CD4-positive, alpha-beta T cell treated with Interleukin-15 for 4 hours (primary cell): ENCODE results near the gene NHERF2.

Source experiments
- DNase-seq: peaks from one replicate; pipeline ENCODE4 v3.0.0-alpha.2; 2020; ENCODE audit warnings: low spot score

NHERF2 gene

DNA sequence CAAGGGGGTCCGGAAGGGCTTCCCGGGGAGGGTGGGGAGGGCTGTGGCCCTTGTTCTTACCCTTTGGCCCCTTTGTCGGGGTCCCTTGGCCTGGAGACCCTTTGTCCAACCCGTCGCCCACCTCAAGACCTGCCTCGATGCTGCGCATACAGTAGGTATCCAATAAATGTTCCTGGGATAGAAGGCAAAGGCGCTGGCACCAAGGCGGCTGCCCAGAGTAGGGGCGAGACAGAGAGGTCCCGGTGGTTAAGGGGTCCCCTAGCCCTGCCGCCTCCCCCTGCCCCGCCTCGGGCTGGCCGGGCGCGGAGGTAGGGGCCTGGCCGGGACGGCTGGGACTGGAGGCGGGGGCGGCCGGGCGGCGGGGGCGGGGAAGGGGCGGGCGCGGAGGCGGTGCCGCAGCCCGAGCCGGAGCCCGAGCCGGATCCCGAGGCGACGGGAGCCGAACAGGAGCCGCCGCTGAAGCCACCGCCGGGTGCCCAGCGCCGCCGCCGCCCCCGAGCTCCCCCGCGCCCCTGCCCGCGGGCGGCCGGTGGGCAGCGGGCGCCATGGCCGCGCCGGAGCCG lies at the start of gene NHERF2:
Gene NHERF2, plus strand, starts transcription at position 442 of the 563 bp plus-strand sequence. Its CDS starts 104 bp downstream, at position 546.
- peak; percentile 24 for DNase-seq

DNA sequence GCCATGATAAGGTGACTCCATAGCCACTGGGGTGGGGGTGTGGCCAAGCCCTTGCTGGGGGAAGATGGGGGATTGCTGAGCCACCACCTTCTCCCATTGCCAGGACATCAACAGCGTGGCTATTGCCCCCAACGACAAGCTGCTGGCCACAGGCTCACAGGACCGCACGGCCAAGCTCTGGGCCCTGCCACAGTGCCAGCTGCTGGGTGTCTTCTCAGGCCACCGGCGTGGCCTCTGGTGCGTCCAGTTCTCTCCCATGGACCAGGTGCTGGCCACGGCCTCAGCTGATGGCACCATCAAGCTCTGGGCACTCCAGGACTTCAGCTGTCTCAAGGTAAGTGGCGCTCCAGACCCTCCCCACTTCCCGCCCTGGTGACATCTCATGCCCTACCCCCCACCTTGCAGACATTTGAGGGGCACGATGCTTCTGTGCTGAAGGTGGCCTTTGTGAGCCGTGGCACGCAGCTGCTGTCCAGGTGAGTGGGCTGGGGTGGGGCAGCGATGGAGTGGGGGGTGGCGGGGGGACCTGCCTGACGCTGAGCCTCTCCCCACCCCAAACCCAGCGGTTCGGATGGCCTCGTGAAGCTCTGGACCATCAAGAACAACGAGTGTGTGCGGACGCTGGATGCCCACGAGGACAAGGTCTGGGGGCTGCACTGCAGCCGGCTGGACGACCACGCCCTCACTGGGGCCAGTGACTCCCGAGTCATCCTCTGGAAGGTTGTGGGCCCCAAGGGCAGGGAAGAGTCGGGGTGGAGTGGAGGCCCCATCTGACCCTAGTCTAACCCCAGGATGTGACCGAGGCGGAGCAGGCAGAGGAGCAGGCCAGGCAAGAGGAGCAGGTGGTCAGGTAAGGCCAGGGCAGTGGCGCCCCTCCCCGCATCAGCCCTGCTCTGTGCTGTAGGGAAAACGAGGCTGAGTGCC lies 49.5 kb upstream of the NHERF2 start:
- no peak for DNase-seq

DNA sequence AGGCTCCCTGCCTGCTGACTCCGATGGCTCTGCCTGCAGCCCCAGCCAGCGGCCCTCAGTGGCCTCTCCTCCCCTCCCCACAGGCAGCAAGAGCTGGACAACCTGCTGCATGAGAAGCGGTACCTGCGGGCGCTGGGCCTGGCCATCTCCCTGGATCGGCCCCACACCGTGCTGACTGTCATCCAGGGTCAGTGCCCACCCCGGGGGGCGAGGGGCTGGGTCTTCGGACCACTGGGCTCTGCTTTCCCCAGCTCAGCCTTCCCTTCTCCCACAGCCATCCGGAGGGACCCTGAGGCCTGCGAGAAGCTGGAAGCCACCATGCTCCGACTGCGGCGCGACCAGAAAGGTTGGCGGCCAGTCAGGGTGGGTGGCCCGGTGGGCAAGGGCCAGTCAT lies 48.8 kb upstream of the NHERF2 start:
- DNase-seq: no peak

DNA sequence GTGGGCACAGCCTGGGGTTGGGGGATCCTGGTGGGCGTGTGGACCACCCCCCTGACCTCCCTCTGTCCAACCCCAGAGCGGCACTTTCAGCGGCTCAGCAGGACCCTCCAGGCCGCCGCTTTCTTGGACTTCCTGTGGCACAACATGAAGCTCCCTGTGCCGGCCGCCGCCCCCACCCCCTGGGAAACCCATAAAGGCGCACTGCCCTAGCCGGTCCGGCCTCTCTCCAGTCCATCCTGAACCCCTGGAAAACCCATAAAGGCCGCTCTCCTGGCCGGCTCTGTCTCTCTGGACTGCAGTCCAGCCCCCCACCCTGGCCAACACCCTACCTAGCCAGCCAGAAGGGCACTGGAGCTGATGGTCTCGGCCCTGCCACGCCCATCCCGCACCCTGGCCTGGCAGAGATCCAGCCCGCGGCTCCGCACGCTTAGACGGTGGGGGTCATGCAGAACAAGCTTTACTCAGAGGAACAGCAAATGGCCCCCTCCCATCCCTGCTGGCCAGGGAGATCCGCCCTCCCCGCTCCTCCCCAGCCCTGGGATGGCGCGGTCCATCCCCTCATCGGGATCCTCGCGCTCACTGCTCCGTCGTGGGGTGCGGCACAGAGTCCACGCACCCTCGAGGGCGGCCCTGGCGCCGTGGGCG lies 48.1 kb upstream of the NHERF2 start:
- DNase-seq: no peak

DNA sequence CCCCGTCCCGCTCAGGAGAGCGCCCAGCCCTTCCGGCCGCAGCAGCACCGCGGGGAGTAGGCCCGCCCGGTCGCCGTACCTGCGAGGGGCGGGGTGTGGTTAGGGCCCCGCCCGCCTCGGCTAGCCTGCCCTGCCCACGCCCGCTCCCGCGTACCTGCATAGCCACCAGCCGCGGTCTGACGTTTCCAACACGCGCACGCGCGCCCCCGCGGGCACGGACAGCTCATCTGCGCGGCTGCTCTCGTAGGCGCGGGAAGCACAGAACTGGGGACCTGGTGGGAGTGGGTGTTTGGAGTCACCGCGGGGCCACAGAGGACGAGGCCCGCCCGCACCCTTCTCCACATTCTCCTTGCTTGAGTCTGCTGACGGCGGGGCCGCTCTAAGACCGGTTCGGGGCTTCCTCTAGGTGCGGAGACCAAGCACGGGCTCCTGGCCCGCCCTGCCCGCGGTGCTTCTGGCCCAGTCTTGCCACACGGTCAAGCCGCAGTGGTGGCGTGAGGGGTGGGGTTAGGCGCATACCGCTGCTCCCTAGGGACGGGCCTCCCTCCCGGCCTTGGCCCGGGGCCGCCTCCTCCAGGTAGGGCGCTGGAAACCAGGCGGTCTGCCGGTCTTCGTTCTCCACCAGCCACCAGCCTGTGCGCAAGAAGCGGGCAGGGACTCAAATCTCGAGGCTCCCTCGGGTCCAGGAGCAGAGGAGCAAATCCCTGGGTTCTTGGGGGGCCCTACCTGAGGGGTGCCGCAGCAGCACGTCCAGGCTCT lies 47.3 kb upstream of the NHERF2 start:
- no peak for DNase-seq

GRCh38 chr16:1980030-1980769 lies 46.5 kb upstream of the NHERF2 start:
- no peak for DNase-seq

DNA sequence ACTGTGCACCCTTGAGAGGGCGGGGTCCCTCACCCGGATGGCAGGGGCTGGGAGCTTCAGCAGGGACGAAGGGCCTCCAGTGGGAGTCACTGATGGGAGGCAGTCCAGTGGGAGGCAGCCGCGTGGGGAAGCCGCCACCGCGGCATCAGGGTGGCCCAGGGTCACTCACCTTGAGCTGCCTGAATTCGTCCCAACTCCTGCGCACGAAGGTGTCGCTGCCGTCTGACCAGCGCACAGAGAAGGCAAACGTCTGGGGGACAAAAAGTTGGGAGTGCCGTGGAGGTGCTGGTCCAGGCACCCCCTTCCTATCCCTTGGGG lies 46.0 kb upstream of the NHERF2 start:
- no peak for DNase-seq

- DNase-seq: no peak
Measured at GRCh38 chr16:1981398-1981836, 45.3 kb upstream of the NHERF2 start, which contains the start of gene NOXO1. NOXO1 (minus strand) TSS chr16:1981469; CDS start chr16:1981179, 290 bp downstream.

- no peak for DNase-seq
Measured at GRCh38 chr16:1982013-1982433, 44.7 kb upstream of the NHERF2 start.

DNA sequence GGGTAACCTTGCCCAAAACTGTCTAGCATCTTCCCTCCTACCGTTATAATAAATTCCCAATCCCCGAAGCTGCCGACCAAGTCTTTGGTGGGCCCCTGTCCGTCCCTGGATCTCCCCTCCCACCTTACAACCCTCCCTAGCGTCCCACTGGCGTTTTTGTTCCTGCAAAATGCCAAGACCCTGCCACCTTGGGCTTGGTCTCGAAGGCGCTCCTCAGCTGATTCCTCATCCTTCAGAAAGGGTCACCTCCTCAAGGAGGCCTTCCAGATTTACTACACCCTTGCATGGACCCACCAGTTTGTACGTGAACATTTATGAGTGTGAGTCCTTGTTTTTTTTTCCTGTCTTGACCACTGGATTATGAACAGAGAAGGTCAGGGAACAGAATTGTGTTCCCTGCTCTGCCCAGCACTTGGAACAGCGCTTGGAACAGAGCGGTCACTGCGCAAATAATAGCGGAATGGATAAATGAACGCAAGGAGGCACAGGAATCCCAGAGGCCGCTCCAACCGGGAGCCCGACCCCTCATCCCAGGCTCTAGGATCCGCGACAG lies 43.6 kb upstream of the NHERF2 start:
- DNase-seq: no peak

DNA sequence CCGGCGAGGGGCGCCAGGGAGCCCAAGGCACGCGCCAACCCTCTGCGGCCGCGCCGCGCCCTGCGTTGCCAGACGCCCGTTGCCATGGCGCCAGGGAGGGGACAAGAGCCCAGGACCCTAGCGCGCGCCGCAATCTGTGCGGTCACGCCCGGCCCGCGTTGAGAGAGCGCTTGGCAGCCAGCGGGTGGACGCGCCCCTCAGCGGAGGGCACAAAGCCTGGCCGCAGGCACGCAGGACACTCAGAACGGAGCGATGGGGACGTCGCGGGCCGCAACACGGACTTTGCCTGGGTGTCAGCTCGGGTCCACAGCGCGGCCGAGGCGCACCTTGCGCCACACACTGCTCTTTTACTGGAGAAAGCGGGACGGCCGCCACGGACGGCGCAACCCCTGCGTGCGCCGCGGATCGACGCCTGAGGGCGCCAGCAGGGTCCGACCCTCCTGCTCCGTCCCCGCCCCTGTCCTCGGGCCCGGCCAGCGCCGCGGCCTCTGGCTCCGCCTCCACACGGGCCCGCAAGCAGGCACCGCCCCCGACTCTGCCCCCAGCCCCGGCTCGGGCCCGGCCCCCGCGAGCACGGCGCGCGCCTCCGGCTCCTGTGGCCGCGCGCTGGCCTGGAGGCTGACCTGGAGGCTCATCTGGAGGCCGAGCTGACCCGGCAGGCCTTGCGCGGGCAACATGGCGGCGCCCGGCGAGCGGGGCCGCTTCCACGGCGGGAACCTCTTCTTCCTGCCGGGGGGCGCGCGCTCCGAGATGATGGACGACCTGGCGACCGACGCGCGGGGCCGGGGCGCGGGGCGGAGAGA lies 43.0 kb upstream of the NHERF2 start, which contains the start of gene GFER:
Gene GFER, plus strand, starts transcription at position 650 of the 803 bp plus-strand sequence. Its CDS starts 26 bp downstream, at position 676.
- DNase-seq: peak; percentile 74

DNA sequence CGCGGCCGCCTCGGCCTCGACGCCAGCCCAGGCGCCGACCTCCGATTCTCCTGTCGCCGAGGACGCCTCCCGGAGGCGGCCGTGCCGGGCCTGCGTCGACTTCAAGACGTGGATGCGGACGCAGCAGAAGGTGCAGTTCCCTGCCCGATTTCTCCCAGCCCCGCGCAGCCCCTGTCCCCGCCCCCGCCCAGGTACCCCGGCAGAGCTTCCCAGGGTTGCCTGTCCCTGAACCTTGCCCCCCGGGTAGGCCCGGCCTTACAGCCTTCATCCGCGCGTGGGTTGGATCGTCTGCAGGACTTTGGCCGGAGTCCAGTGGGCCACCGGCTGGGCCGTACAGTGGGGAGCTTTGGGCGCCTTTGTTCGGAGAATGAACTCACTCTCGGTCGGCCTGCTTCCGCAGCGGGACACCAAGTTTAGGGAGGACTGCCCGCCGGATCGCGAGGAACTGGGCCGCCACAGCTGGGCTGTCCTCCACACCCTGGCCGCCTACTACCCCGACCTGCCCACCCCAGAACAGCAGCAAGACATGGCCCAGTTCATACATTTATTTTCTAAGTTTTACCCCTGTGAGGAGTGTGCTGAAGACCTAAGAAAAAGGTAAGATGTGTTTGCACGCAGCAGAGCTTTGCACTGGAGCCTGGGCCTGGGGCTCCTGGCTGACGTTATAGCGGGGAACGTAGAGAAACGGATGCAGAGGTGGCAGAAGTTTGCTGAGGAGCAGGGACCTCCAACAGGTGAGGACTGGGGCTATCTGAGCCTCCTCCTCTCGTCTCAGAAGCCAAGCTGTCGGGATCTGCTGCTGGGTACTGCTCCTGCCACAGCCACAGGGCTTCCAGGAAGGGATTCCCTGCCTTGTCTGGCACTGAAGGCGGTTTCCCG lies 42.1 kb upstream of the NHERF2 start:
- no peak for DNase-seq

DNA sequence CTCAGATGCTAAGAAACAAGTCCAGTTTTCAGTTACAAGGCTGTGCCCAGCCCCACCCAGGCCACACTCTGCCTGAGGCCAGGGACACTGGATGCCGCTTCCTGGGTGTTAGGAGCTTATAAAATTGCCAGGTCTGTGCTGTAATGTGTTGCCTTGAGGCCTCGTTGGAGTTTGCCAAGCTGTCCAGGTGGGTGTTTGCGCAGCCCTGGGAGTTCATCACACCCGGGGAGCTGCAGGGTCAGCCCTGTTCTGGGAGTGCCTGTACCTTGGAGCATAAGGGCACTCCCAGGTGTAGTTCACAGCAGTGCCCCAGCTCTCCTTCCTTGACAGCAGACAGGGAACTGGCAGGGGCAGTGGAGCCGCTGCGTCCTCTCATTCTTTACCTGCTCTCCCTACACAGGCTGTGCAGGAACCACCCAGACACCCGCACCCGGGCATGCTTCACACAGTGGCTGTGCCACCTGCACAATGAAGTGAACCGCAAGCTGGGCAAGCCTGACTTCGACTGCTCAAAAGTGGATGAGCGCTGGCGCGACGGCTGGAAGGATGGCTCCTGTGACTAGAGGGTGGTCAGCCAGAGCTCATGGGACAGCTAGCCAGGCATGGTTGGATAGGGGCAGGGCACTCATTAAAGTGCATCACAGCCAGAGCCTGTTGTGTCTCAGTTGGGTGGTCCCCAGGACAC lies 41.1 kb upstream of the NHERF2 start:
- DNase-seq: no peak

DNA sequence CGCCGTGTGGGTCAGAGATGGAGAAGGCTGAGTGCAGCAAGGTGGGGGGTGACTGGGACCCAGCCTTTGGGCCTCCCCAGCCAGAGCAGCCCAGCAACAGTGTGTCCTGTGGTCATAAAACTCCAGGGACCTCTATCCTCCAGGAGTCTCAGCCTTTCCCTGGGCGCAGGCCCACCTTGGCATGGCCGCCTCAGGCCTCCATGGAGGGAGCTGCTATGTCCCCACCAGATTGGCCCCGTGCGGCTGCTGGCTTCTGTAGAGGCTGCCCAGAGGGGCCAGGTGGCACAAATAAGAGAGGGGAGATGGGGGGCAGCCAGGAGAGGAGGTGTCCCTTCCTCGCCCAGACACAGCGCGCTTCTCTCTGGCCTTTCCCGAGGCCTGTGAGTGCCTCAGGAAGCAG lies 39.5 kb upstream of the NHERF2 start:
- no peak for DNase-seq

DNA sequence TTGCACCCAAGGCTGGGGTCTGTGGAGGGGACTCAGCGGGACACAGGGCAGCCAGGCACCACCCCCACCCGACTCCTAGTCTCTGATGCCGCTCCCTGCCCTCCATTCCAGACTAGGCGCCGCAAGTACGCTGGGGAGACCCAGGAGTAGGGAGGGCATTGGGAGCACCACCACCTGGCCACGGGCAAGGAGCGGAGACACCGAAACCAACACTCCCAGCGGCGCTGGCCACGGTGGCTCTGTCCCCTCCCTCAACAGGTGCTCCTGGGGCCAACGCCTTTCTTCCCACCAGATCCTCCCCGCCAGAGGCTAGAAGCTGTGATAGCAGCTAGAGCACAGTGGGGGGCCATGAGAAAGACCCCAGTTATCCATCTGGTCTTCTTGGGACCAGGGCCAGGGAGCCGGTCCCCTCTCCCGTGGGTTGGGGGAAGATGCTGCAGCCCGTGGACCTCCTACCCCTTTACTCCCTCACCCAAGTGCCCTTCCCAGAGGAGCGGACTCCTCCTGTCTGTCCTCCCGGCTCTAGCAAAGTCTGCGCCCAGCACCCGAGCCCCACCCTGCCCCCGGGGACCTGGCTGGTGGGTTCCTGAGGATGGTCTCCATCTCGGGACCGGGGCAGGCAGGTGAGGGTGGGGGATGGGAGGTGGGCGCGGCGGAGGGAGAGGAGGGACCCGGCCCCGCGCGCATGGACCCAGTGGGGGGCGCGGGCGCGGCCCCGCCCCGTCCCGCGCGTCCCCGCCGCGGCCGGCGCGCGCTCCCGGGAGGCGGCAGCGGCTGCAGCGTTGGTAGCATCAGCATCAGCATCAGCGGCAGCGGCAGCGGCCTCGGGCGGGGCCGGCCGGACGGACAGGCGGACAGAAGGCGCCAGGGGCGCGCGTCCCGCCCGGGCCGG lies 37.2 kb upstream of the NHERF2 start, which contains the start of gene SYNGR3:
Gene SYNGR3, plus strand, starts transcription at position 762 of the 892 bp plus-strand sequence. CDS start 133 bp downstream, outside the sequence.
- DNase-seq: no peak

- DNase-seq: no peak
Measured at GRCh38 chr16:1990101-1990350, 36.7 kb upstream of the NHERF2 start.

DNA sequence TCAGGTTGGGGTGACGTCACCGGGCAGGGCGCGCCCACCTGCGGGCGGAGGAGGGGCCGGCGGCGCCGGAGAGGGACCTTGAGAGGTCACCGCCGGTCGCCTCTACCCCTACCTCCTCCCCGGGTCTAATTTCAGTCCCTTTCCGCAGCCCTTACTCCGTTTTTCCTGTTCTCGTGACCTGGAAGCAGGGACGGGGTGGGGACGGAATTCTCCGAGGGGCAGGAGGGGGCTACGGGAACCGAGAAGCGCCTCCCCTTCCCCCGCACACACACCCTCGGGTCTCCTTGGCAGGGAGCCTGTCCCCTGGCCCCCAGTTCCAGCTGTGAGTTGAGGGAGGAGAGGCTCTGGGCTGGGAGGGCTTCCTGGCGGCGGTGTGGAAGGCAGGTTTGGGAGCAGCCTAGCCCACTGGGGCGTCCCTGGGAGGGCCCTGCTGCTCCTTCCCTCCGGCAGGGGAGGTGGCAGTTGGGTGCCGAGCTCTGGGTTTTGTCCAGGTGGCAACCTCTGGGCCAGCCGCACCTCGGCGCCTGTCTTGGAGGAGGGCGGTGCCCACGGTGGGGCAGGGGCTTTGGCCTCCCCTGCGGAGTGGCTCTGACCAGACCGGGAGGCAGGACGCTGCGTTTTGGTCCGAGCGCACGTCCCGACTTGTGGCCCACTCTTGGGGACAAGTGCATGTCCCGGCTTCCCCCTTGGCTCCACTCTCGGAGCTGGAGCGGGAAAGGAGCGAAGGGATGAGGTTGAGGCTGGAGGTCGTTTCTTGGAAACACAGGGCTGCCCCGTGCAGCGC lies 36.2 kb upstream of the NHERF2 start:
- no peak for DNase-seq
